ENCODE measurements around the gene MRPS34.

Gene MRPS34

GRCh38 chr16:1821861-1822611 lies 49.1 kb upstream of the MRPS34 start:
- H3K36me3 ChIP-seq (ENCODE audit: control insufficient read depth in 2 of 2, insufficient read depth in 1 of 2, low read length in 2 of 2): peaks cover 0 to 51% of the 10 kb centered on the region in 2 experiments; a peak in 2 of 3 replicates
- H3K4me3 ChIP-seq (ENCODE audit: low read depth, low read length): no peak overlapping the region
- TF ChIP-seq ZNF2 (tag by site-specific recombination; IDR thresholded peaks at IDR 0.05) (no peak), ZNF266 (tag by site-specific recombination; IDR thresholded peaks at IDR 0.05; ENCODE audit: low read depth) (no peak), ZNF174 (tag by site-specific recombination; IDR thresholded peaks at IDR 0.05) (no peak), ZNF341 (tag by site-specific recombination; IDR thresholded peaks at IDR 0.05; ENCODE audit: low read depth) (no peak), ZNF26 (tag by site-specific recombination; IDR thresholded peaks at IDR 0.05) (no peak)
- H3K9me3 ChIP-seq (ENCODE audit: control insufficient read depth, insufficient read depth, low read depth, low read length): no peaks in the 10 kb centered on the region
- POLR2A ChIA-PET: no interaction called here
- CTCF ChIA-PET: no interaction called here
- H3K4me1 ChIP-seq (ENCODE audit: control insufficient read depth, insufficient read depth, low read length): no peaks in the 10 kb centered on the region
- no peak overlapping the region for H3K27ac ChIP-seq (ENCODE audit: extremely low read depth, low read depth, low read length)

GRCh38 chr16:1820946-1821290 lies 48.0 kb upstream of the MRPS34 start:
- Histone ChIP-seq H3K4me3 (ENCODE audit: low read depth, low read length) (no peak overlapping the region), H3K27ac (ENCODE audit: extremely low read depth, low read depth, low read length) (no peak overlapping the region), H3K9me3 (ENCODE audit: control insufficient read depth, insufficient read depth, low read depth, low read length) (no peaks in the 10 kb centered on the region), H3K4me1 (ENCODE audit: control insufficient read depth, insufficient read depth, low read length) (no peaks in the 10 kb centered on the region), H3K36me3 (ENCODE audit: control insufficient read depth in 2 of 2, insufficient read depth in 1 of 2, low read length in 2 of 2) (peaks cover 0 to 60% of the 10 kb centered on the region in 2 experiments; a peak in 2 of 3 replicates)
- CTCF ChIA-PET: no interaction called here
- POLR2A ChIA-PET: interaction anchor here (1.6 kb wide), 1 partner anchor 28 kb away, joined by 4 read pairs; the partner anchor contains the start of gene IGFALS
- TF ChIP-seq ZSCAN18 (tag by site-specific recombination; IDR thresholded peaks at IDR 0.05) (no peak), SP2 (tag by site-specific recombination; IDR thresholded peaks at IDR 0.05) (no peak), PATZ1 (tag by site-specific recombination; IDR thresholded peaks at IDR 0.05) (no peak), INSM2 (tag by site-specific recombination; IDR thresholded peaks at IDR 0.05) (no peak), ZNF416 (tag by site-specific recombination; IDR thresholded peaks at IDR 0.05) (no peak), ZNF292 (tag by site-specific recombination; IDR thresholded peaks at IDR 0.05; ENCODE audit: borderline replicate concordance, low read depth) (no peak), ZFP3 (tag by site-specific recombination; IDR thresholded peaks at IDR 0.05; ENCODE audit: low read depth) (no peak), ZNF544 (tag by site-specific recombination; IDR thresholded peaks at IDR 0.05) (no peak), ZNF580 (tag by site-specific recombination; IDR thresholded peaks at IDR 0.05) (no peak), ZBTB44 (tag by site-specific recombination; IDR thresholded peaks at IDR 0.05) (no peak), ZNF704 (tag by site-specific recombination; IDR thresholded peaks at IDR 0.05) (no peak), ZEB2 (tag by site-specific recombination; IDR thresholded peaks at IDR 0.05) (no peak), ZBTB17 (tag by site-specific recombination; IDR thresholded peaks at IDR 0.05) (no peak), SETDB1 (IDR thresholded peaks at IDR 0.05; ENCODE audit: insufficient read length, low read length) (no peak), ZNF157 (tag by site-specific recombination; IDR thresholded peaks at IDR 0.05) (no peak), ZNF777 (tag by site-specific recombination; IDR thresholded peaks at IDR 0.05; ENCODE audit: borderline replicate concordance) (no peak), AEBP2 (tag by site-specific recombination; IDR thresholded peaks at IDR 0.05; ENCODE audit: borderline replicate concordance) (no peak), HOXC10 (CRISPR knock-in tag; IDR thresholded peaks at IDR 0.05) (no peak)
